Left lung (tissue), 10 donors: ENCODE measurements around the gene DMD. TPM values are rescaled to one million over a fixed set of nuclear protein-coding genes. Genes with fewer than 3 reads are reported as not detected.

Experiments used
- ATAC-seq: fragments of 200-7000 bp; cut with Tn5 transposase; one replicate; pipeline ENCODE4 v1.9.1; 2020; ENCODE audit warnings: moderate library complexity
- DNase-seq, 4 donors: peaks; one replicate each; pipeline ENCODE4 v3.0.0-alpha.2; 2013 to 2020
- H3K27ac ChIP-seq, 2 donors: fragments of 200-600 bp; sonication (generic) in 1 of 2; one replicate each; pipeline versions ENCODE4 v1.5.0 to v1.8.0; 2020 to 2021
- H3K27me3 ChIP-seq, 2 donors: fragments of 200-600 bp; sonication (generic) in 1 of 2; one replicate each; pipeline versions ENCODE4 v1.5.0 to v1.8.0; 2020 to 2021
- H3K36me3 ChIP-seq, 2 donors: fragments of 200-600 bp; sonication (generic) in 1 of 2; one replicate each; pipeline versions ENCODE4 v1.5.0 to v1.8.0; 2020 to 2021
- H3K4me1 ChIP-seq, 2 donors: fragments of 200-600 bp; one replicate each; pipeline ENCODE4 v1.8.0; 2021
- H3K4me3 ChIP-seq, 2 donors: fragments of 200-600 bp; sonication (generic) in 1 of 2; one replicate each; pipeline versions ENCODE4 v1.5.0 to v1.8.0; 2020 to 2021; ENCODE audit warnings: mild to moderate bottlenecking in 1 of 2
- H3K9me3 ChIP-seq, 2 donors: fragments of 200-600 bp; sonication (generic) in 1 of 2; one replicate each; pipeline versions ENCODE4 v1.5.0 to v1.8.0; 2020 to 2021
- intact Hi-C, 2 donors: fragments of 100-400 bp; cut with DNase I; formaldehyde crosslinking; loops; one replicate each; pipeline versions ENCODE4 v1.11.2 to v1.14.2; 2022
- polyA plus RNA-seq, 6 donors: library from polyadenylated mRNA; unstranded; fragments of 120-200 nt; gene quantifications; one replicate each; pipeline ENCODE4 v1.2.1, GENCODE V29; 2013; ENCODE audit not compliant: insufficient read length in 6 of 6
- total RNA-seq, 2 donors: library from RNA; stranded (reverse); fragmentation: NEBNext Ultra II Directional; extraction: Animal tissue kit (Norgen Biotek cat#: 25700); gene quantifications; one replicate each; pipeline ENCODE4 v1.2.1, GENCODE V29; 2021
- TF ChIP-seq, protein P1 (sequence below), 2 donors: fragments of 200-600 bp; sonication (generic) in 1 of 2; IDR thresholded peaks; one replicate each; pipeline versions ENCODE4 v1.5.0 to v1.8.0; 2021; ENCODE audit warnings: antibody characterized with exemption in 2 of 2
- donor health status: DM: no; HTN: yes; CAD: no.
- donor health status: DM: no; HTN: no; CAD: no.

DMD gene
- total and polyA plus RNA-seq, 8 donors, result 16.6 to 68.8 (median 54.0) TPM

DNA sequence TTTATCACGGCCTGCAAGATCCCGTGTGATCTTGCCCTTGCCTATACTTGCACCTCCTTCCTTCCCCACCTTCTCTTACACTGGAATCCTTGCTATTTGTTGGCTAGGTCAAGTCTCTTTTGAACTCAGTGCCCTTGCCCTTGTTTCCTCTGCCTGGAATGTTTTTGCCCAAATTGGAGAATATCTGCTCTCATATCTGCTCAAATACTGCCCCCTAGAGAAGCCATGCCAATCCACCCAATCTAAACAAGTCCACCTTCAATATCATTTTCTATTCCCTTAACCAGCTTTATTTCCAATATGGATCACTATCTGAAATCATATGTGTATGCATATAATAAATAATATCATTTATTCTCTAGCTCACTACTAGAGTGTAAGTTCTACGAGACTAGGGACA is 1095.3 kb downstream of the DMD start:
- no peaks in the 10 kb centered on the region for H3K4me1 ChIP-seq
- no peaks in the 10 kb centered on the region for H3K27me3 ChIP-seq
- H3K36me3 ChIP-seq, result no peaks in the 10 kb centered on the region
- intact Hi-C loops, result no loop called here
- no peak overlapping the region for H3K27ac ChIP-seq
- no peaks in the 10 kb centered on the region for H3K9me3 ChIP-seq
- DNase-seq, result no peak
- ATAC-seq, result no peak
- TF ChIP-seq, protein P1, sequence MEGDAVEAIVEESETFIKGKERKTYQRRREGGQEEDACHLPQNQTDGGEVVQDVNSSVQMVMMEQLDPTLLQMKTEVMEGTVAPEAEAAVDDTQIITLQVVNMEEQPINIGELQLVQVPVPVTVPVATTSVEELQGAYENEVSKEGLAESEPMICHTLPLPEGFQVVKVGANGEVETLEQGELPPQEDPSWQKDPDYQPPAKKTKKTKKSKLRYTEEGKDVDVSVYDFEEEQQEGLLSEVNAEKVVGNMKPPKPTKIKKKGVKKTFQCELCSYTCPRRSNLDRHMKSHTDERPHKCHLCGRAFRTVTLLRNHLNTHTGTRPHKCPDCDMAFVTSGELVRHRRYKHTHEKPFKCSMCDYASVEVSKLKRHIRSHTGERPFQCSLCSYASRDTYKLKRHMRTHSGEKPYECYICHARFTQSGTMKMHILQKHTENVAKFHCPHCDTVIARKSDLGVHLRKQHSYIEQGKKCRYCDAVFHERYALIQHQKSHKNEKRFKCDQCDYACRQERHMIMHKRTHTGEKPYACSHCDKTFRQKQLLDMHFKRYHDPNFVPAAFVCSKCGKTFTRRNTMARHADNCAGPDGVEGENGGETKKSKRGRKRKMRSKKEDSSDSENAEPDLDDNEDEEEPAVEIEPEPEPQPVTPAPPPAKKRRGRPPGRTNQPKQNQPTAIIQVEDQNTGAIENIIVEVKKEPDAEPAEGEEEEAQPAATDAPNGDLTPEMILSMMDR (IDR thresholded peaks at IDR 0.05), result no peak
- no peak overlapping the region for H3K4me3 ChIP-seq

DNA sequence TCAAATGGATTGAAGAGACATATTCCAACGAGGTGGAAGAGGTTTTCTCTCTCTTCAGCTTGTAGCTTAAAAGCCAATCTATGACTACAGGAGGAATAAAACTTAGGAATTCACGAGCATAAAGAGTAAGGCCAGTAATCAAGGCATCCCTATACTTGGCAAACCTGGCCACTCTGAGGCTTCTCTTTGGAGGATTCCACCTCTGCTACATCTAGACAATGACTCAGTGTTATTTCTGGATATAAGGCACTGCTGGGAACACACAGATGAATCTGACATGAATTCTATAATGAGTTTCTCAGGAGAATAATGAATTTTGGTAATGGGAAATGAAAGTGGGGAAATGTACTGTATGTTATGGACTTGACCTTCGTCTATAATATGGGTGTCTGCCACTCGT is 1123.7 kb downstream of the DMD start:
- Histone ChIP-seq H3K9me3 (no peaks in the 10 kb centered on the region), H3K36me3 (no peaks in the 10 kb centered on the region), H3K27ac (no peak overlapping the region), H3K4me3 (no peak overlapping the region), H3K4me1 (no peaks in the 10 kb centered on the region), H3K27me3 (no peaks in the 10 kb centered on the region)
- intact Hi-C loops, result no loop called here
- TF ChIP-seq, protein P1 (IDR thresholded peaks at IDR 0.05), result no peak
- DNase-seq (no peak), ATAC-seq (no peak)

DNA sequence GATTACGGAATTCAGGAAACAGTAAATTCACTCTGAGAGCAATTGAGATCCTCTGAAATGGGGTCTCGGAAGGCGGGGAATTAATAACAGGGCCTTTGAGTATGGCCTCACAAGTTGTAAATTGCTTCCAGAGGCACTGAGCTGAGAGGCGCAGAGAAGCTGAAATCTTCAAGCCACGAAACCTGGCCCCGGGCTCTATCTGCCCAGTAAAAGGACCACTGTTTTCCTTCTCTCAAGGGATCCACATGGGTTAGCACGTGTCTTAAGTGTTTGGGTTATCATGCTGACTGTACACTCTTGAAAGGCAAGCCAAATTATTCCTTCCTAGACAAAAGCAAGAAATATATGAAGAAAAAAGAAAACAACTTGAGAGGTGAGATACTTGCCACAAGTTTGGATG is 1126.6 kb downstream of the DMD start:
- H3K4me3 ChIP-seq, result no peak overlapping the region
- ATAC-seq (no peak), DNase-seq (no peak)
- H3K27ac ChIP-seq, result no peak overlapping the region
- no peaks in the 10 kb centered on the region for H3K27me3 ChIP-seq
- no peaks in the 10 kb centered on the region for H3K9me3 ChIP-seq
- no peaks in the 10 kb centered on the region for H3K36me3 ChIP-seq
- TF ChIP-seq, protein P1 (IDR thresholded peaks at IDR 0.05), result no peak
- intact Hi-C loops, result no loop called here
- no peaks in the 10 kb centered on the region for H3K4me1 ChIP-seq

- DNase-seq, result no peak
- no peak for ATAC-seq
- intact Hi-C loops, result no loop called here
Measured at GRCh38 chrX:32048285-32048684, 1163.1 kb downstream of the DMD start.

GRCh38 chrX:32045149-32045548 is 1166.2 kb downstream of the DMD start:
- Histone ChIP-seq H3K4me3 (no peak overlapping the region), H3K27ac (no peak overlapping the region), H3K36me3 (no peaks in the 10 kb centered on the region), H3K4me1 (no peaks in the 10 kb centered on the region), H3K27me3 (no peaks in the 10 kb centered on the region), H3K9me3 (no peaks in the 10 kb centered on the region)
- intact Hi-C loops, result no loop called here
- TF ChIP-seq, protein P1 (IDR thresholded peaks at IDR 0.05), result no peak
- DNase-seq, result no peak
- no peak for ATAC-seq

More at GRCh38 chrX:32048285-32048684, 1163.1 kb downstream of the DMD start:
- no peaks in the 10 kb centered on the region for H3K4me1 ChIP-seq
- no peaks in the 10 kb centered on the region for H3K36me3 ChIP-seq
- no peaks in the 10 kb centered on the region for H3K9me3 ChIP-seq
- H3K4me3 ChIP-seq, result no peak overlapping the region
- TF ChIP-seq, protein P1 (IDR thresholded peaks at IDR 0.05), result no peak
- no peaks in the 10 kb centered on the region for H3K27me3 ChIP-seq
- H3K27ac ChIP-seq, result no peak overlapping the region
